Measurements from ENCODE around the gene CHD9NB.

CHD9NB gene

GRCh38 chr16:53094013-53094630, 41.4 kb upstream of the CHD9NB start:
- TF ChIP-seq SUZ12 (IDR thresholded peaks at IDR 0.05; ENCODE audit: extremely low read depth, insufficient read depth, insufficient read length) (no peak), YY1 (IDR thresholded peaks at IDR 0.05; ENCODE audit: insufficient read depth, insufficient read length) (no peak), ZNF274 (IDR thresholded peaks at IDR 0.05; ENCODE audit: low read depth, low read length) (no peak)
- H3K4me1 ChIP-seq (ENCODE audit: insufficient read depth, insufficient read length) = peaks cover 19% of the 10 kb centered on the region

DNA sequence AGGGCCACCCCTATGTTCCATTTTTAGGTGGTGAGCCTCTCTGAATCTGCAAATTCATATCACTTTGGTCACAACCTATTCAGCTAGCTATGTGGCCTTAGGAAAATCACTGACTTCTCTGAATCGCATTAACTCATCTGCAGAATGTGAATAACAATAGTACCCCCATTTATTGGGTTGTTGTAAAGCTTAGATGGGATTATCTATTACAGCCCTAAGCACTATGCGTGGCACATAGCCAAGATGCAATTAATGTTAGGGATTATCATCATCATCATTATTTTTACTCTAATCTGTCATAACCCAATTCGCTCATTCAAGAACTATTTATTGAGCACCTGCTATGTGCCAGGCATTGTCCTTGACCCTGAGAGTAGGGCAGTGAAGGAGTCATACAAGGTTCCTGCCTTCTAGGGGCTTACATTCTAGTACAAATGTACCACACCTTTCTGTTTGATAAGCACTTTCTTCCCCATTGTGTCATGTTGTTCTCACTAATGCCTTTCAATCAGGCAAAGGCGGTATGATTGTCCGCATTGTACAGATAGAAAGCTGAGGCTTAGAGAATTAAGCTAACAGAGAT, 40.6 kb upstream of the CHD9NB start:
- Histone ChIP-seq H3K36me3 (ENCODE audit: insufficient read depth, insufficient read length, low read length) (peaks cover 2% of the 10 kb centered on the region), H3K4me1 (ENCODE audit: insufficient read depth, insufficient read length) (peaks cover 19% of the 10 kb centered on the region), H3K9ac (ENCODE audit: insufficient read length, low read depth) (no peak overlapping the region), H3K4me3 (ENCODE audit: insufficient read length, low read depth) (no peak overlapping the region), H3K27me3 (ENCODE audit: insufficient read depth, insufficient read length) (no peaks in the 10 kb centered on the region), H3K9me3 (ENCODE audit: insufficient read depth, low read length) (no peaks in the 10 kb centered on the region)
- TF ChIP-seq ZNF274 (IDR thresholded peaks at IDR 0.05; ENCODE audit: low read depth, low read length) = no peak
- no peak for TF ChIP-seq SUZ12 (IDR thresholded peaks at IDR 0.05; ENCODE audit: extremely low read depth, insufficient read depth, insufficient read length)
- TF ChIP-seq YY1 (IDR thresholded peaks at IDR 0.05; ENCODE audit: insufficient read depth, insufficient read length) = no peak
- no peak for DNase-seq (ENCODE audit: low read depth, low spot score)

More at GRCh38 chr16:53094013-53094630, 41.4 kb upstream of the CHD9NB start:
- Histone ChIP-seq H3K9ac (ENCODE audit: insufficient read length, low read depth) (no peak overlapping the region), H3K27me3 (ENCODE audit: insufficient read depth, insufficient read length) (no peaks in the 10 kb centered on the region), H3K4me3 (ENCODE audit: insufficient read length, low read depth) (no peak overlapping the region), H3K9me3 (ENCODE audit: insufficient read depth, low read length) (no peaks in the 10 kb centered on the region), H3K36me3 (ENCODE audit: insufficient read depth, insufficient read length, low read length) (peaks cover 2% of the 10 kb centered on the region)
- DNase-seq (ENCODE audit: low read depth, low spot score) = no peak

DNA sequence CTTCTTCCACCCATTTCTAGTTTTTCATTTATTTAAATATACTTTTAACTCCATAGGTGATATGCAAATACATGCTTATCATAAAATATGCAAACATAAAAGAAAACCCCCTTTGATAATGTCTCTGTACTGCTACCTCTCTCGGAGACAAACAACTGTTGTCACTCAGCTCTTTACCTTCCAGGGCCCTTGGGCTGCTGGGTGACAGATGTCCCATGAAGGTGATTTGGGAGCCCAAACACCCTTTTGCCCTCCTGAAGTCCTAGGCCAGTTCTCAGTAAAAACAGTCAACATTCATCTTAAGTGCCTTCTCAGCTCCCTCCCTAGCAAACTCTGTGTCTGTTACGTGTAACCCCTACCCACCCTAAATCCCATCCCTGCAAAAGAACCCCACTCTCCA, 39.6 kb upstream of the CHD9NB start:
- H3K9ac ChIP-seq (ENCODE audit: insufficient read length, low read depth) = peak overlapping the region; percentile 11
- no peaks in the 10 kb centered on the region for H3K27me3 ChIP-seq (ENCODE audit: insufficient read depth, insufficient read length)
- H3K4me3 ChIP-seq (ENCODE audit: insufficient read length, low read depth) = no peak overlapping the region
- no peaks in the 10 kb centered on the region for H3K9me3 ChIP-seq (ENCODE audit: insufficient read depth, low read length)
- peaks cover 18% of the 10 kb centered on the region for H3K4me1 ChIP-seq (ENCODE audit: insufficient read depth, insufficient read length)
- peaks cover 6% of the 10 kb centered on the region for H3K36me3 ChIP-seq (ENCODE audit: insufficient read depth, insufficient read length, low read length)
- no peak for TF ChIP-seq SUZ12 (IDR thresholded peaks at IDR 0.05; ENCODE audit: extremely low read depth, insufficient read depth, insufficient read length)
- no peak for TF ChIP-seq ZNF274 (IDR thresholded peaks at IDR 0.05; ENCODE audit: low read depth, low read length)
- TF ChIP-seq YY1 (IDR thresholded peaks at IDR 0.05; ENCODE audit: insufficient read depth, insufficient read length) = no peak
- no peak for DNase-seq (ENCODE audit: low read depth, low spot score)

DNA sequence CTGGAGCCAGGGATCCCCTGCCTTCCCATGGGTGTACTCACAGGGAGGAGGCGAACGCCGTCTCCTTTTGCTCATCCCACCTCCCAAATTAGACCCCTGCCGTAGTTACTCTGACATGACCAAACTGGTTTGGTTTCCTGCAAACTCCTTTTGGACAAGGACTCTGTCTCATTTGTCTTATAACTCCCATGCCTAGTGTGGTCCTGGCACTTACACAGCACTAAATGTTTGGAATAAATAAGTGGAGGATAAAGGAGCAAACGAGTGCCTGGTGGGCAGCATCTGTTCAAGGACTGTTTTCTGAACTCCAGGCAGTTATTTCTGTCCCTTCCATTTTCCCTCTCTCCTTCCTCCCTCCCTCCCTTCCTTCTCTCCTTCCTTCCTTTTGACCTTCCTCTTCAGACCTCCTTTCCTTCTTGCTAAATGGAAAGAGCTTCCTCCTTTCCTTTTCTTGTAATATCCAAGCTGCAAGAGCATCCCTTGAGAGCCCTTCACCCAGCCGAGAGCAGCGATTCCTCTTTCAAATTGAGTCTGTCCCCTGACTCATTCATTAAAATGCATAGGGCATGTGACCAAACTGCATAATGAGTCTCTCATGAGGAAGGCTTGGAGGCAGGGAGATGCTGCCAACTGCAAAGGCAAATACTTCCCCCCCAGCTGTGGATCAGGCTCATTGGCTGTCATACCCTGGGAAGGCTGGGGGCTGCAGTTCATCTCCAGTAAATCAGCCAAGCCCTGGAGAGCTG, 38.9 kb upstream of the CHD9NB start:
- Histone ChIP-seq H3K27me3 (ENCODE audit: insufficient read depth, insufficient read length) (no peaks in the 10 kb centered on the region), H3K4me3 (ENCODE audit: insufficient read length, low read depth) (no peak overlapping the region), H3K9ac (ENCODE audit: insufficient read length, low read depth) (peak overlapping the region; percentile 66), H3K36me3 (ENCODE audit: insufficient read depth, insufficient read length, low read length) (peaks cover 6% of the 10 kb centered on the region), H3K4me1 (ENCODE audit: insufficient read depth, insufficient read length) (peaks cover 23% of the 10 kb centered on the region), H3K9me3 (ENCODE audit: insufficient read depth, low read length) (no peaks in the 10 kb centered on the region)
- peak; percentile 91 for DNase-seq (ENCODE audit: low read depth, low spot score)
- TF ChIP-seq SUZ12 (IDR thresholded peaks at IDR 0.05; ENCODE audit: extremely low read depth, insufficient read depth, insufficient read length) (no peak), YY1 (IDR thresholded peaks at IDR 0.05; ENCODE audit: insufficient read depth, insufficient read length) (no peak), ZNF274 (IDR thresholded peaks at IDR 0.05; ENCODE audit: low read depth, low read length) (no peak)

DNA sequence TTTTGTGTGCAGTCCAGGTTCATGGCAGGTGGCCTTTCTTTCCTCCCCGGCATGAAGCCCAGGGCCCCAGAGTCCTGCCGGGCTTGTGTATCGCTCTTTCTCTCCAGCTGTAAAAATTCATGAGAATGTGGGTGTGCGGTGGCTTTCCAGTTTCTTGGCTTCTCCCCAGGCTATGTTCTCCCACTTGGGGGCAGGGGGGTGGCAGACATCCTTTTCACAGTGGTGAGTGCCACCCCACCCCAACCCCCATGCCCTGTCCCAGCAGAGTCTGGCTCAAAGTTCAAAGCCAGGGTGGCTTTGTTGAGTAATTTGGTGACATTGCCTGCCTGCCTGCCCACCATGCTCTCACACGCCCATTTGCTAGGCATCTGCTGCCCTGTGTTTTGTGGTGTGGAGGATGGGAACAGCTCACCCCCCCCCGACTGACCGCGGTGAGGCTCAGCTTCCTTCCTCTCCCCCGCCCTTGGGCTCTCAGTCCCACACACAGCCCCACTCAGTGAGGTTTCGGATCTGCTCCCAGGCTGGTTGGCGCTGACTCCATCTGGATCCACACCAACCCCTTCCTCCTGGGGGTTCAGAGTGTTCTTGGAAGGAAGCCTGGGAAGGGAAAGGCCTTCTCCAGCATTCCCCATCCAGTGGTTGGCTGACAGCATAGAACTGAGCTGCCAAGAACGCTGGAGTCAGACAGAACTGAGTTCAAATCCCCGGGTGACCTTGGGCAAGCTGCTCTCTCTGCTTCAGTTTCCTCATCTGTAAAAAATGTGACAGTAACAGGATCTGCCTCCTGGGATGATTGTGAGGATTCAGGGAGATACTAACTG, 38.1 kb upstream of the CHD9NB start:
- Histone ChIP-seq H3K4me3 (ENCODE audit: insufficient read length, low read depth) (peak overlapping the region; percentile 2), H3K27me3 (ENCODE audit: insufficient read depth, insufficient read length) (no peaks in the 10 kb centered on the region), H3K9me3 (ENCODE audit: insufficient read depth, low read length) (no peaks in the 10 kb centered on the region), H3K9ac (ENCODE audit: insufficient read length, low read depth) (peak overlapping the region; percentile 66), H3K36me3 (ENCODE audit: insufficient read depth, insufficient read length, low read length) (peaks cover 6% of the 10 kb centered on the region), H3K4me1 (ENCODE audit: insufficient read depth, insufficient read length) (peaks cover 23% of the 10 kb centered on the region)
- TF ChIP-seq SUZ12 (IDR thresholded peaks at IDR 0.05; ENCODE audit: extremely low read depth, insufficient read depth, insufficient read length) (no peak), ZNF274 (IDR thresholded peaks at IDR 0.05; ENCODE audit: low read depth, low read length) (no peak), YY1 (IDR thresholded peaks at IDR 0.05; ENCODE audit: insufficient read depth, insufficient read length) (no peak)
- no peak for DNase-seq (ENCODE audit: low read depth, low spot score)

DNA sequence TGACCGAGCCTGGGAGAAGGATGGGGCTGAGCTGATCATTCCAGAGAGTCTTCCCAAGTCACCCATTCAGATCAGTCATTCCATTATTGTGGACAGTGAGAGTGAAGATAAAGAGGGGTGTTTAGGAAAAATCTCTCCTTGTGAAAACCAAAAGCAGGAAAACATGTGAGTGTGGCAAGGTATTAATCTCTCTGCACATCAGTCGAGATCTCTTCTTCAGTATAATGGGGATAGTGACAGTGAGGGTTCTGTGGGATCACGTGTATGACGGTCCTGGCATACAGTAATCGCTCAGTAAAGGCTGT, 37.5 kb upstream of the CHD9NB start:
- Histone ChIP-seq H3K4me3 (ENCODE audit: insufficient read length, low read depth) (no peak overlapping the region), H3K9ac (ENCODE audit: insufficient read length, low read depth) (peak overlapping the region; percentile 29), H3K27me3 (ENCODE audit: insufficient read depth, insufficient read length) (no peaks in the 10 kb centered on the region), H3K36me3 (ENCODE audit: insufficient read depth, insufficient read length, low read length) (peaks cover 6% of the 10 kb centered on the region), H3K9me3 (ENCODE audit: insufficient read depth, low read length) (no peaks in the 10 kb centered on the region), H3K4me1 (ENCODE audit: insufficient read depth, insufficient read length) (peaks cover 23% of the 10 kb centered on the region)
- no peak for TF ChIP-seq SUZ12 (IDR thresholded peaks at IDR 0.05; ENCODE audit: extremely low read depth, insufficient read depth, insufficient read length)
- TF ChIP-seq YY1 (IDR thresholded peaks at IDR 0.05; ENCODE audit: insufficient read depth, insufficient read length) = no peak
- TF ChIP-seq ZNF274 (IDR thresholded peaks at IDR 0.05; ENCODE audit: low read depth, low read length) = no peak
- DNase-seq (ENCODE audit: low read depth, low spot score) = no peak

All from NT2/D1 (cell line).